Esophagus squamous epithelium (tissue), 4 donors: ENCODE data around the gene SERHL2.
A peak's percentile ranks its signal among the peaks of the same experiment; 100 is the strongest.

ENCODE experiments used
- CTCF ChIP-seq, 6 experiments: fragments of 450-650 bp in 4 of 6; fragments of 200-600 bp in 2 of 6; sonication (generic) in 2 of 6; IDR thresholded peaks; one replicate each; pipeline ENCODE4 v1.5.1; 2016 to 2019; ENCODE audit warnings: antibody characterized with exemption in 6 of 6, mild to moderate bottlenecking in 4 of 6, moderate library complexity in 4 of 6
- POLR2A ChIP-seq, 4 donors: fragments of 450-650 bp; IDR thresholded peaks; one replicate each; pipeline ENCODE4 v1.6.1; 2017; ENCODE audit warnings: antibody characterized with exemption in 4 of 4, mild to moderate bottlenecking in 4 of 4, moderate library complexity in 3 of 4

GRCh38 chr22:42519525-42520401, 34.0 kb upstream of the SERHL2 start, which contains the start of gene RRP7A:
- TF ChIP-seq CTCF (IDR thresholded peaks at IDR 0.05) = no peak
- TF ChIP-seq POLR2A (IDR thresholded peaks at IDR 0.05) = peak in 2 of 4 donors; percentile 75 to 83
